Measurements from ENCODE around the gene DDX39B. TPM values are rescaled to one million over a fixed set of nuclear protein-coding genes. Genes with fewer than 3 reads are reported as not detected.
"Not testable (repeated sequence)": the region's sequence is repeated elsewhere in the genome, so short reads cannot be mapped to it uniquely, and the experiment has no call there.

The DDX39B gene
- total and polyA plus RNA-seq, 10 donors, result 291 to 768 (median 381) TPM

DNA sequence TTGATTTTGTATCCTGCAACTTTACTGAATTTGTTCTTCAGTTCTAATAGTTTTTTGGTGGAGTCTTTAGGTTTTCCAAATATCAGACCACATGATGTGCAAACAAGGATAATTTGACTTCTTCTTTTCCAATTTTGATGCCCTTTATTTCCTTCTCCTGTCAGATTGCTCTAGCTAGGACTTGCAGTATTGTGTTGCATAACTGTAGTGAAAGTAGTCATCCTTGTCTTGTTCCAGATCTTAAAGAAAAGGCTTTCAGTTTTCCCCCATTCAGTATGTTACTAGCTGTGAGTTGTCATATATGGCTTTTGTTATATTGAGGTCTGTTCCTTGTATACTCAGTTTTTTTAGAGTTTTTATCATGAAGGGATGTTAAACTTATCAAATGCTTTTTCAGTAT lies 39.2 kb downstream of the DDX39B start:
- Histone ChIP-seq H3K27ac (no peak overlapping the region), H3K4me1 (peaks cover 0 to 38% (median 8%) of the 10 kb centered on the region in 6 donors), H3K9me3 (no peaks in the 10 kb centered on the region), H3K4me3 (no peak overlapping the region), H3K36me3 (peaks cover 0 to 26% (median 21%) of the 10 kb centered on the region in 6 donors), H3K27me3 (replicated peaks in 1 of 7) (no peaks in the 10 kb centered on the region)
- intact Hi-C loops (cut with DNase I; ENCODE audit: low total_unique reads), result no loop called here
- no peak for DNase-seq
- no peak for TF ChIP-seq POLR2AphosphoS5 (IDR thresholded peaks at IDR 0.05)
- no peak for TF ChIP-seq POLR2A (IDR thresholded peaks at IDR 0.05)
- no peak for TF ChIP-seq CTCF (IDR thresholded peaks at IDR 0.05 in 8 of 11, conservative IDR thresholded peaks at IDR 0.05 in 3 of 11)

- H3K4me1 ChIP-seq, result peaks cover 18 to 66% (median 31%) of the 10 kb centered on the region in 6 donors
- H3K27me3 ChIP-seq (replicated peaks in 1 of 7); H3K27ac ChIP-seq; DNase-seq; H3K9me3 ChIP-seq; H3K4me3 ChIP-seq; H3K36me3 ChIP-seq: not testable (repeated sequence)
- intact Hi-C loops (cut with DNase I; ENCODE audit: low total_unique reads), result loop anchor here (5.0 to 10.0 kb wide), 2 partner anchors 38 to 95 kb away; partner anchors contain the start of gene MICA
- 90 to 100% (median 96%) methylated on average over 1 to 2 of the region's 2 CpGs; no CpG with 5 or more reads in 1 of the 5 donors for WGBS, 5 donors
Observed at GRCh38 chr6:31499648-31500047, 42.2 kb downstream of the DDX39B start.

GRCh38 chr6:31498748-31499147 lies 43.1 kb downstream of the DDX39B start:
- DNase-seq, result peak; percentile 79
- intact Hi-C loops (cut with DNase I; ENCODE audit: low total_unique reads), result loop anchor here (5.0 to 10.0 kb wide), 2 partner anchors 39 to 94 kb away; partner anchors contain the start of gene MICA
- Histone ChIP-seq H3K4me1 (peaks cover 18 to 66% (median 32%) of the 10 kb centered on the region in 6 donors), H3K4me3 (peak overlapping the region in 4 of 8 donors; percentile 65 to 91 (median 72)), H3K9me3 (no peaks in the 10 kb centered on the region), H3K27me3 (replicated peaks in 1 of 7) (no peaks in the 10 kb centered on the region), H3K27ac (no peak overlapping the region), H3K36me3 (no peaks in the 10 kb centered on the region)
- 22 to 53% (median 32%) methylated on average over 20 to 21 of the region's 21 CpGs for WGBS, 5 donors
- no peak for TF ChIP-seq POLR2AphosphoS5 (IDR thresholded peaks at IDR 0.05)
- no peak for TF ChIP-seq POLR2A (IDR thresholded peaks at IDR 0.05)
- TF ChIP-seq CTCF (IDR thresholded peaks at IDR 0.05 in 8 of 11, conservative IDR thresholded peaks at IDR 0.05 in 3 of 11), result no peak

DNA sequence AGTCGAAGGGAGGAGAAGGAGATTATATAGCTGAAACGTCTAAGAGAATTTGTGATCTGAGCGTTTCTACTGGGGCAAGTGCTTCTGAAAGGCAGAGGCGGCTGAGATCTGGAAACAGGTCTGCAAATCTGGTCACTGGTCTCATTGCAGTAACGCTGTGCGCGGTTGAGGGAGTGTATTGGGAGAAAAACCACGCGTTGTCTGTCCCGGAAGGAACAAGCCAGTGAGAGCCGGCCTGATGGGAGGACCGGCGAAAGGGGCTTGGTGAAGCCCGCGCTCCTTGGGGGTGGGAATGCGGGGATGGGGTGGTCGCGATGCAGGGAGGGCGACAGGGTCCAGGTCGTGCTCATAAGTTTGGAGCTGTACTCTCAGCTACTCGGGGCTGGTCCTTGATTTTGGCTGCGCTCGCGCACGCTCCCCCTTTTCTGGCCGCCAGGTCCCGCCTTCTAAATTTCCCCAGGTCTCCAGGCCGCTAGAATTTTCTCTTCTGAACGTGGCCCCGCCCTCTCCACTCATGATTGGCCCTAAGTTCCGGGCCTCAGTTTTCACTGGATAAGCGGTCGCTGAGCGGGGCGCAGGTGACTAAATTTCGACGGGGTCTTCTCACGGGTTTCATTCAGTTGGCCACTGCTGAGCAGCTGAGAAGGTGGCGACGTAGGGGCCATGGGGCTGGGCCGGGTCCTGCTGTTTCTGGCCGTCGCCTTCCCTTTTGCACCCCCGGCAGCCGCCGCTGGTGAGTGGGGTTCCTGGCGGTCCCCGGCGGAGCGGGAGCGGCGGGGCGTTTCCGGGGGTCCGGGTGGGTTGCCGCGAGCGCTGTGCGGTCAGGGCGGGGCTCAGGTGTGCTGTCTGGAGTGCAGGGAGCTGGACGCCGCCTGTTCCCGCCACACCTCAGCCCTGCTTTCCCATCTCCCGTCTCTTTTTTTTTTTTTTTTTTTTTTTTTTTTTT lies 44.0 kb downstream of the DDX39B start, which contains the start of gene MICB:
TSS of gene MICB (plus strand) at position 615 of the 946 bp plus-strand sequence. CDS start at position 664, 49 bp downstream.
- Histone ChIP-seq H3K4me1 (peaks cover 20 to 75% (median 41%) of the 10 kb centered on the region in 6 donors), H3K27ac (peak within 1 kb of the TSS; percentile 42 to 95 (median 83)), H3K36me3 (no peaks in the 10 kb centered on the region), H3K27me3 (replicated peaks in 1 of 7) (no peaks in the 10 kb centered on the region), H3K9me3 (no peaks in the 10 kb centered on the region), H3K4me3 (peak within 1 kb of the TSS; percentile 56 to 91 (median 68))
- 0 to 1% (median 1%) methylated on average over 55 to 64 of the region's 64 CpGs for WGBS, 5 donors
- peak; percentile 94 for DNase-seq
- intact Hi-C loops (cut with DNase I; ENCODE audit: low total_unique reads), result loop anchor here (5.0 to 10.0 kb wide), 2 partner anchors 39 to 93 kb away; partner anchors contain the start of gene MICA
- TF ChIP-seq POLR2AphosphoS5 (IDR thresholded peaks at IDR 0.05) (peak; percentile 63 to 85 (median 73)), CTCF (IDR thresholded peaks at IDR 0.05 in 8 of 11, conservative IDR thresholded peaks at IDR 0.05 in 3 of 11) (peak in 5 of 11 experiments; percentile 16 to 43 (median 36)), POLR2A (IDR thresholded peaks at IDR 0.05) (peak in 1 of 3 donors; percentile 42)

DNA sequence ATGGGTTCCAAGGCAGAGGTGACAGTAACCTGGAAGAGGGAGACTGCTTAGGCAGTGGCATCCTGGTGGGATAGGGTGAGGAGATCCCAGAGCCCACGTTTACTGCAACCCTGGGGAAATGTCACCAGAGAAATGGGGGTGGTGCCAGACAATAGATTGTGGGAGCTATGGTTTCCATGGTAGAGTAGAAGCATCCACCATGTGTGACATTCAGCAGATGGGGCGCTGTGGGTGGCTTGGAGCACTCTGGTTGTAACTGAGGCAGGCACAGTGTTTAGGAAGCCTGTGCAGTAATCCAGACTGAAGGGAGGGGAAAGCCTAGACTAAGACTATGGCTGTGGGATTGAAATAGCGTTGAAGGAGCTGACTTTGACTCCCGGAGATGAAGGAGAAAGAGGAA lies 45.0 kb downstream of the DDX39B start:
- not testable (repeated sequence) for DNase-seq; H3K27me3 ChIP-seq (replicated peaks in 1 of 7); H3K9me3 ChIP-seq; H3K36me3 ChIP-seq
- Histone ChIP-seq H3K27ac (peak overlapping the region in 7 of 8 donors; percentile 42 to 95 (median 86)), H3K4me1 (peaks cover 28 to 75% (median 51%) of the 10 kb centered on the region in 6 donors), H3K4me3 (peak overlapping the region in 3 of 8 donors; percentile 65 to 91 (median 76))
- 38 to 60% (median 49%) methylated on average over 4 of the region's 4 CpGs for WGBS, 5 donors
- intact Hi-C loops (cut with DNase I; ENCODE audit: low total_unique reads), result loop anchor here (5.0 to 10.0 kb wide), 2 partner anchors 40 to 92 kb away; partner anchors contain the start of gene MICA

Data from spleen (tissue), 11 donors.